Right atrium auricular region (tissue), 2 donors: ENCODE measurements around the gene FNDC3A. TPM values are rescaled to one million over a fixed set of nuclear protein-coding genes. Genes with fewer than 3 reads are reported as not detected.
"Not testable (repeated sequence)": the region's sequence is repeated elsewhere in the genome, so short reads cannot be mapped to it uniquely, and the experiment has no call there.

Source experiments
- DNase-seq: peaks from one replicate; pipeline ENCODE4 v3.0.0-alpha.2; 2019; ENCODE audit warnings: low spot score
- H3K27ac ChIP-seq, 2 donors: fragments of 200-600 bp; sonication (generic); 1 replicate in 1 of 2; 2 replicates in 1 of 2; pipeline ENCODE4 v1.5.1; 2016 to 2019
- H3K27me3 ChIP-seq, 2 donors: fragments of 200-600 bp; sonication (generic); one replicate each; pipeline versions ENCODE4 v1.5.1 to v1.6.0; 2017 to 2019
- H3K36me3 ChIP-seq: fragments of 200-600 bp; sonication (generic); one replicate; pipeline ENCODE4 v1.5.1; 2016
- H3K4me1 ChIP-seq, 2 donors: fragments of 200-600 bp; sonication (generic); one replicate each; pipeline versions ENCODE4 v1.5.1 to v1.6.0; 2017 to 2019
- H3K4me3 ChIP-seq, 2 donors: fragments of 200-600 bp; sonication (generic); 1 replicate in 1 of 2; 2 replicates in 1 of 2; pipeline ENCODE4 v1.5.1; 2017 to 2019; ENCODE audit warnings: mild to moderate bottlenecking in 1 of 2, moderate library complexity in 1 of 2
- H3K9me3 ChIP-seq, 2 donors: fragments of 200-600 bp; sonication (generic); one replicate each; pipeline ENCODE4 v1.5.1; 2019
- CTCF ChIP-seq, 2 donors: fragments of 200-600 bp; sonication (generic); IDR thresholded peaks; one replicate each; pipeline ENCODE4 v1.5.1; 2019; ENCODE audit warnings: antibody characterized with exemption in 2 of 2
- total RNA-seq, 2 donors: library from RNA; depleted of rRNA; stranded (reverse); fragments of >200 nt; gene quantifications; one replicate each; pipeline ENCODE4 v1.1.0, GENCODE V29; 2016

Gene FNDC3A
- total RNA-seq, 2 donors from 2014 or later = 22.7 to 29.4 TPM

DNA sequence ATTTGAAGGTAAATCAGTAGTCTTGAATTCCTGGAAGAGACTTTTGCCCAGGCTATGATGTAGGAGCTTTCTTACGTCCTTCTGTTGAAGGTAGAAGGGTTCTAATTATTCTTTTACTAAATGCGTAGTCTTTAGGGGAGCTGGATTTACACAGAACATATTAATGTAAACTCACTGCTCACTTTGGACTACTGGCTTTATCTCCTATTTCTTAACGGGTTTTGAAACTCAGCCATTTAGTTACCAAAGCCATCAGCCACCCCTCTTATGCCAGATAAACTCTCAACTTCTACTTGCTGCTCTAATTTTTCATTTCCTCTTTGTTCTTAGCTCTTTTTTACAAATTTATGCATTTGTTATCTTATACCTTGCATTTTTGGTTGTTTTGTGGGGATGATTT is 81.5 kb downstream of the FNDC3A start:
- Histone ChIP-seq H3K27ac (no peak overlapping the region), H3K4me1 (no peaks in the 10 kb centered on the region), H3K27me3 (no peaks in the 10 kb centered on the region), H3K9me3 (no peaks in the 10 kb centered on the region), H3K4me3 (no peak overlapping the region), H3K36me3 (no peaks in the 10 kb centered on the region)
- TF ChIP-seq CTCF (IDR thresholded peaks at IDR 0.05) = no peak
- no peak for DNase-seq

DNA sequence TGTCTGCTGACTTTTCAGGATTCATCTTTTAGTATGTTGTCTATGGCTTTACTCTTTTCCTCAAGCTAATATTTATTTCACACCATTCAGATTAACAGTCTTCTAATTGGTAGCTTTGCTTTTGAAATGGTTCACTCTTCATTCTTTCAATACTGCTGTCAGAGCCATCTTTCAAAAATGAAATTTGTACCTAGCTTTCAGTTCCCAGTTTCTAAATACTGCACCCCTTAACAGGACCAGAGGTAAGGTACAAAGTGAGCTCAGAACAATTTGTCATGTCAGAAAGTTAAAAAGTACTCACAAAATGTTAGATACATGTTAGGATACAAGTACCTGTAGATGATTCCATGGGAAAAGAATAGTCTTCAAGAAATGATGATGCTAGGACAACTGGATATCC is 83.0 kb downstream of the FNDC3A start:
- no peaks in the 10 kb centered on the region for H3K9me3 ChIP-seq
- TF ChIP-seq CTCF (IDR thresholded peaks at IDR 0.05) = no peak
- no peak for DNase-seq
- peaks cover 0 to 6% of the 10 kb centered on the region in 2 donors for H3K4me1 ChIP-seq
- H3K36me3 ChIP-seq = no peaks in the 10 kb centered on the region
- no peak overlapping the region for H3K27ac ChIP-seq
- no peaks in the 10 kb centered on the region for H3K27me3 ChIP-seq
- no peak overlapping the region for H3K4me3 ChIP-seq

GRCh38 chr13:49060678-49061387 is 85.1 kb downstream of the FNDC3A start:
- Histone ChIP-seq H3K4me3 (no peak overlapping the region), H3K9me3 (no peaks in the 10 kb centered on the region), H3K27ac (no peak overlapping the region), H3K36me3 (no peaks in the 10 kb centered on the region), H3K27me3 (no peaks in the 10 kb centered on the region), H3K4me1 (peaks cover 0 to 9% of the 10 kb centered on the region in 2 donors)
- no peak for DNase-seq
- TF ChIP-seq CTCF (IDR thresholded peaks at IDR 0.05) = no peak

GRCh38 chr13:49061388-49061752 is 85.7 kb downstream of the FNDC3A start:
- not testable (repeated sequence) for H3K4me1 ChIP-seq, H3K9me3 ChIP-seq, H3K27me3 ChIP-seq, H3K4me3 ChIP-seq, H3K27ac ChIP-seq, DNase-seq, H3K36me3 ChIP-seq

DNA sequence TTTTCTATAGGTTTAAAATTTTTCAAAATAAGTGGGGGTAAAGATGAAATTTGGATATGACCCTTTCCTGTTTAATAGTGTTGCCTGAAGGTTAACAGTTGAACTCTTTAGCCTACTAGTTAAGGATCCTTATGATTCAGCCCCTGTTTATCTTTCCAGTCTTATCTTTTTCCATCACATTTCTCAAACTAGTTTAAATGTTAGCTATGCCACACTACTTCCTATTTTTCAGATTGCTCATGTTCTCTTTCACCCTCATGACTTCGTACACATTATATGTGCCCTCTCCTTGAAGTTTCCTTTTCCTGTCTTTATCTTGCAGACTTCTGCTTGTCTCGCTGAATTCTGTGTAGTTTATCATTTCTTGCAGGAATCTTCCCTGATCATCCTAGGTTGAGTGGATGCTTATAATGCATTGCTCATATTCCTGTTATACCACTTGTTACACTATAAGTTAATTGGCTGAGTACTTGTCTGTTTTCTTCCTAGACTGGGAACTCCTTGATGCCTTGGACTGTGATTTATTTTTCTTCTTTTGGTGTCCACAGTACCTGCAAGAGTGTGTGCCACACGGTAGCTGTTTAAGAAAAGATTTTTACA is 86.7 kb downstream of the FNDC3A start:
- no peak for TF ChIP-seq CTCF (IDR thresholded peaks at IDR 0.05)
- DNase-seq = no peak
- H3K4me3 ChIP-seq = no peak overlapping the region

DNA sequence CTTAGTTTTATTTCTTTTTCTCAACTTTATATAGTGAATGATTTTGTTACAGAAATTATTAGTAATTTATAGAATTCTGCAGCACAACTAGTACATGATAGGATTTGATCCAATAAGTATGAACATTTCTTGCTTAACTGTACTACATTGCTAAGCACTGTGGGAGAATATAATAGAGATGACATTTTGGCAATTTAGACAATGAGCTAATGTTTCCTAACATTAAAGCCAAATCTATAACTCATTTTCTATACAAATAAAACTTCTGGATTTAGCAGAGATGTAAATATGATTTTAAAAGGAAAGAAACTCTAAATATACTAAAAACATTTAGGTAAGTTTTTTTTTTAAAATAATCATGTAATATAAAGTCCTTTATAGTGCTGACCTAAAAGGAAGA is 87.3 kb downstream of the FNDC3A start:
- no peak for DNase-seq
- no peak for TF ChIP-seq CTCF (IDR thresholded peaks at IDR 0.05)
- H3K9me3 ChIP-seq = no peaks in the 10 kb centered on the region
- H3K4me3 ChIP-seq = no peak overlapping the region
- H3K4me1 ChIP-seq = peaks cover 0 to 9% of the 10 kb centered on the region in 2 donors
- H3K27ac ChIP-seq = no peak overlapping the region
- no peaks in the 10 kb centered on the region for H3K27me3 ChIP-seq
- H3K36me3 ChIP-seq = no peaks in the 10 kb centered on the region

More for the DNA sequence above, 86.7 kb downstream of the FNDC3A start:
- peaks cover 0 to 9% of the 10 kb centered on the region in 2 donors for H3K4me1 ChIP-seq
- H3K36me3 ChIP-seq = no peaks in the 10 kb centered on the region
- H3K27me3 ChIP-seq = no peaks in the 10 kb centered on the region
- H3K9me3 ChIP-seq = no peaks in the 10 kb centered on the region
- no peak overlapping the region for H3K27ac ChIP-seq
